KOPT-K1 (cell line): Measurements from ENCODE around the gene TLNRD1.

Experiments used
- H3K27ac ChIP-seq: fragments of 200-600 bp; sonication (generic); 2 replicates; pipeline ENCODE4 v1.5.1; 2016; ENCODE audit warnings: antibody characterized with exemption, mild to moderate bottlenecking, low read depth, low read length; ENCODE audit not compliant: poor library complexity, severe bottlenecking
- H3K36me3 ChIP-seq: fragments of 200-600 bp; sonication (generic); 2 replicates; pipeline ENCODE4 v1.5.1; 2017; ENCODE audit warnings: antibody characterized with exemption, mild to moderate bottlenecking, low read length, moderate library complexity; ENCODE audit not compliant: insufficient read depth
- H3K9me3 ChIP-seq: fragments of 200-600 bp; sonication (generic); 2 replicates; pipeline ENCODE4 v1.5.1; 2017; ENCODE audit warnings: antibody characterized with exemption, low read length, mild to moderate bottlenecking; ENCODE audit not compliant: insufficient read depth, poor library complexity, severe bottlenecking

Gene TLNRD1

GRCh38 chr15:80970018-80970657 lies 30.6 kb upstream of the TLNRD1 start:
- Histone ChIP-seq H3K36me3 (peaks cover 36% of the 10 kb centered on the region), H3K9me3 (no peaks in the 10 kb centered on the region)

GRCh38 chr15:80970658-80971057 lies 30.1 kb upstream of the TLNRD1 start:
- H3K36me3 ChIP-seq, result peaks cover 41% of the 10 kb centered on the region

More at GRCh38 chr15:80970018-80970657, 30.6 kb upstream of the TLNRD1 start:
- no peak overlapping the region for H3K27ac ChIP-seq

DNA sequence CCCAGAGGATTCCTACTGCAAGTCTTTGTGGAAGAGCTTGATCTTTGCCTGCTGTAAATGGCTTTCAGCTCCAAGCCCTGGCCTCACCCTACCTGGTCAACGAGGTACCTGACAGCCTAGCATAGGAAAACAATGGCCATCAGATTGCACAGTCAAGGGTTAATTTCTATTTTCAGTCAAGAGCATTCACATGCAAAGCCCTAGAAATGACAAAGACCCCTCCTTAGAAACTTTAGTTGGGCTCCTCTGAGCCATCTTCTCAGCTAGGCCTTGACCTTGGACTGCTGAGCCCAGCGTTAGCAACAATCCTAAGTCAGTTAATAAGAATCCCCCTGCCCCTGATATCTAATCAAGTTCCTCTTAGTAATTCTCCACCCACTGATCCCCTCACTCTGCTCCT lies 29.6 kb upstream of the TLNRD1 start:
- H3K27ac ChIP-seq, result no peak overlapping the region
- H3K36me3 ChIP-seq, result peaks cover 44% of the 10 kb centered on the region

More at GRCh38 chr15:80970658-80971057, 30.1 kb upstream of the TLNRD1 start:
- Histone ChIP-seq H3K9me3 (no peaks in the 10 kb centered on the region), H3K27ac (no peak overlapping the region)

DNA sequence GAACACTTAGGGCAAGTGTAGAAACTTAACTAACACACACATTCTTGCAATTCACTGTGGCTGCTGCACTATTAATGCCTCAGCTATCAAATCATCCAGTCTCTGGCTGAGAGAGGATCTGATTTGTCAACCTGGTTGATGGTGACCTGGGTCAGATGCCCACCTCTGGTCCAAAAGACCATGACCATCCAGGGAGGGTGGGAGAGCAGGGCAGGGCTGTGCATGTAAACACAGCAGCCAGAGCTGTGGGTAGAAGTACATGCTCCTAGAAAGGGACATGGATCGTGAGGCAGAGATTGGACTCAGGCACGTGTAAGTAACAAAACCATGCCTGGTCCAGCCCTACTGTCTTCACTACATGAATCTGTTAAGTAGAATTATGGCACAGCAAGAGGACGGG lies 28.4 kb upstream of the TLNRD1 start:
- Histone ChIP-seq H3K36me3 (peaks cover 52% of the 10 kb centered on the region), H3K27ac (no peak overlapping the region), H3K9me3 (no peaks in the 10 kb centered on the region)

More for the DNA sequence above, 29.6 kb upstream of the TLNRD1 start:
- no peaks in the 10 kb centered on the region for H3K9me3 ChIP-seq

GRCh38 chr15:80974914-80975313 lies 25.8 kb upstream of the TLNRD1 start:
- H3K36me3 ChIP-seq, result peaks cover 58% of the 10 kb centered on the region
- no peaks in the 10 kb centered on the region for H3K9me3 ChIP-seq
- no peak overlapping the region for H3K27ac ChIP-seq

DNA sequence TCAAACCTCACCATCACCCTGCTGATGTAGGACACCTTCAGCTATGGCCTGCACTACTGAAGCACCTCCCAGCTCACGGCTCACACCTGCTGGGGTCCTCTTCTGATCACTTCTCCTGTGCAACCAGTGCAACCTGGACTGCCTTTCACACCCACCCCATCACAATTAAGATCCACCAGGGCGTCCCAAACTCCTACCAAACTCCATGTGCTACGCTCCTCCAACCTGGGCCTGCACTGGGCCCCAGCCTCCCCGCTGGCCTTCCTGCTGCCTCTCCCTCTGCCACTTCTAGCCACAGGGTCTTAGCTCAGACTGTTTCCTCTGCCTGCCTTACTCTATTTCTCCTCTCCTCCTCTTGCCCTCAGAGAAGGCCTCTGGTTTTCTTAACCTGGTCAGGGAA lies 23.9 kb upstream of the TLNRD1 start:
- H3K36me3 ChIP-seq, result peaks cover 59% of the 10 kb centered on the region
- no peak overlapping the region for H3K27ac ChIP-seq
- H3K9me3 ChIP-seq, result no peaks in the 10 kb centered on the region

DNA sequence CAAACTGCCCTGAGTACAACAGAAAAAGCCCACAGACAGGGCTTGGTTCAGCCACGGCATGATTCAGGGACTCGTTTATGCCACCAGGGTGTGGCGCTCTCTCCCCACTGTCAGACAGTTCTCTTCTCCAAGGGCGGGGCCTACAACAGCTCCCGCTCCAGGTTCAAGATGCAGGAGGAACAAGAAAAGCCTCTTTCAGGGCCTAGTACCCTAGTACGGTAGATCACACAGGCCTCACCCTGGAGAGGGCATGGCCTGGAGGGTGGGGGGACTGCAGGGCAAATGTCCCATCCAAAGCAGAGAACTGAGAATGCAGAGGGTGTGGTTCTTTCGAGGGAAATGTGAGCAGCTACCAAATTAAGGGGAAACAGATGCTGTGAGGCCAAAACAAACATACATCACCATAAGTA lies 23.1 kb upstream of the TLNRD1 start:
- peaks cover 67% of the 10 kb centered on the region for H3K36me3 ChIP-seq
- H3K27ac ChIP-seq, result no peak overlapping the region
- no peaks in the 10 kb centered on the region for H3K9me3 ChIP-seq

DNA sequence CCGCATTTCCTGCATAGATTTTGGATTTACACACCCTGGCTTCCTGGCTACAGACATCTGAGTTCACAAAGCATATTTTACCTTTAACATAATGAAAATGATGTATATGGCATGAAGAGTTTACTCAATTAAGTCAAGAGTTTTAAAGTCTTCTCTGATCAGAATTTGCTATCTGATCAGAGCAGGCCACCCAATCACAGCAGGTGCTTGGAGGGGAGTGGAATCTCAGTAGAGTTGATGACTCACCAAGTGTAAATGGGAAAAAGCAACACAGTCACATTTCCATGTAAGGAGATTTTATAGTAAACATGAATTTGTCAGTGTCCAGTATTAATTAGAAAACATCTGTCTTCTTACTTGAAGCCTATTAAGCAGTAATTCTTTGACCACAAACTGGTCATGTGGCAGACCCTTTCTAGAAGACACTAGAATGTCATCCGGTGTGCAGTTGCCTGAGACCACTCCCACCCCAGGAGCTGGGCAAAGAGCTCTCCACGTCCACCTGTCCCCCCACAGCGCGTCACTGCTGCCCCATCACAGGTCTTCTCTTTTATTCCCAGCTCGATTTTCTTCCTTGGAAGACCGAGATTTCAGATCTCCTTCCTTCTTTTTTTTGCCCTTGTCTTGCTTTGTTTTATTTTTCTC lies 21.9 kb upstream of the TLNRD1 start:
- H3K9me3 ChIP-seq, result no peaks in the 10 kb centered on the region
- H3K27ac ChIP-seq, result no peak overlapping the region
- peaks cover 71% of the 10 kb centered on the region for H3K36me3 ChIP-seq

DNA sequence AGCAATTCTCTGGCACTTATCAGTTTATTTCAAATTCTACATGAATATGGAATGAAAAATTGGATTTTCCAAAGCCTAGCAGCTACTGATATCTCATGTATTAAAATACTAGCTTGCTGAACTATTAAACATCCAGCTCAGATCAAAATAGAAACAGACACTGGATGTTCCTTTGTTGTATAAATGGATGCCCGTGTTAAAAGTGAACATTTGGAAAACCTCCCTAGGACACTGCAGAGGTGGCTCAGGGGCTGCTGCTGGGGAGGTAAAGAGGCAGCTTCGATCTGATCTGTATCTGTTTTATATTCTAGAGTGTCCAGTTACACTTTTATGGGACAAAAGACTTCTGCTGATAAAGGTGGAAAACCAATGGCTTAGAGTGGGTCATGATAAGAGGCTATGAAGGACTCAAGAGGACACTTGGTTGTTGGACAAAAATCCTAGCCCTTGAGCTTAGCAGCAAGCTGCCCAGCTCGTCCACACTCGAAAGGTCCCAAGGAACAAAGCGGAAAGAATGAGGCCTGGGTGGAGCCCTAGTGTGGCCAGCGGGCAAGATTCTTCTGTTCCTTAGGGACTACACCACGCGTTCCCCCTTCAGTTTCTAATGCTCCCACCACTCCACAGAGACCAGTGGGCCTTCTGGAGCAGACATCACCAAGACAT lies 21.1 kb upstream of the TLNRD1 start:
- H3K9me3 ChIP-seq, result no peaks in the 10 kb centered on the region
- H3K27ac ChIP-seq, result no peak overlapping the region
- peaks cover 67% of the 10 kb centered on the region for H3K36me3 ChIP-seq

DNA sequence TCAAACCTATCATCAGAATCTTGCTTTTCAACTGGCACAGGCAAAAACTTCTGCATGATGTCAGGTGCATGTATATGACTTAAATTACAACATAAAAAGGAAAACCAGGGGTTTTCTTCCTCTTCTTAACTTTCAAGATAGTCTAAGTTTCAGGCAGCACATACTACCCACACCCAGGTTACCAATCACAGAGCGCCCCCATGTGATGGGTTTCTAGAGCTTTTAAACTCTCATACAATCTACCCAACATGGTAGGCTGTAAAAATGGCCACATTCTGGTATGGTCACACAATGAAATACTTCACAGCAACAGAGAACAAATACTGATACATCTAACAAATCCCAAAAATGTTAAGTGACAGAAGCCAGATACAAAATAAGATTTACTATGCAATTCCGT lies 18.5 kb upstream of the TLNRD1 start:
- peaks cover 71% of the 10 kb centered on the region for H3K36me3 ChIP-seq
- no peak overlapping the region for H3K27ac ChIP-seq
- H3K9me3 ChIP-seq, result no peaks in the 10 kb centered on the region

DNA sequence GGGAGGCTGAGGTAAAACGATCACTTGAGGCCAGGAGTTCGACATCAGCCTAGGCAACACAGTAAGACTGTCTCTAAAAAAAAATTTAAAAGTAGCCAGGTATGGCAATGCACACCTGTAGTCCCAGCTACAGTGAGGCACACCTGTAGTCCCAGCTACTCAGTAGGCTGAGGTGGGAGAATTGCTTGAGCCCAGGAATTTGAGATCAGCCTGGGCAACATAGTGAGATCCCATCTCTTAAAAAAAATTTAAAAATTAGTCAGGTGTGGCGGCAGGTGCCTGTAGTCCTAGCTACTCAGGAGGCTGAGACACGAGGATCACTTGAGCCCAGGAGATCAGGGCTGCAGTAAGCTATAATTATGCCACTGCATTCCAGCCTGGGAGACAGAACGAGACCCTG lies 17.9 kb upstream of the TLNRD1 start:
- Histone ChIP-seq H3K27ac (no peak overlapping the region), H3K36me3 (peaks cover 65% of the 10 kb centered on the region), H3K9me3 (no peaks in the 10 kb centered on the region)

GRCh38 chr15:80984856-80985255 lies 15.9 kb upstream of the TLNRD1 start:
- Histone ChIP-seq H3K27ac (no peak overlapping the region), H3K36me3 (peaks cover 45% of the 10 kb centered on the region), H3K9me3 (no peaks in the 10 kb centered on the region)

GRCh38 chr15:80985981-80986380 lies 14.7 kb upstream of the TLNRD1 start:
- Histone ChIP-seq H3K36me3 (peaks cover 37% of the 10 kb centered on the region), H3K27ac (no peak overlapping the region), H3K9me3 (no peaks in the 10 kb centered on the region)

GRCh38 chr15:80986487-80986886 lies 14.2 kb upstream of the TLNRD1 start:
- Histone ChIP-seq H3K9me3 (no peaks in the 10 kb centered on the region), H3K27ac (no peak overlapping the region), H3K36me3 (peaks cover 37% of the 10 kb centered on the region)

DNA sequence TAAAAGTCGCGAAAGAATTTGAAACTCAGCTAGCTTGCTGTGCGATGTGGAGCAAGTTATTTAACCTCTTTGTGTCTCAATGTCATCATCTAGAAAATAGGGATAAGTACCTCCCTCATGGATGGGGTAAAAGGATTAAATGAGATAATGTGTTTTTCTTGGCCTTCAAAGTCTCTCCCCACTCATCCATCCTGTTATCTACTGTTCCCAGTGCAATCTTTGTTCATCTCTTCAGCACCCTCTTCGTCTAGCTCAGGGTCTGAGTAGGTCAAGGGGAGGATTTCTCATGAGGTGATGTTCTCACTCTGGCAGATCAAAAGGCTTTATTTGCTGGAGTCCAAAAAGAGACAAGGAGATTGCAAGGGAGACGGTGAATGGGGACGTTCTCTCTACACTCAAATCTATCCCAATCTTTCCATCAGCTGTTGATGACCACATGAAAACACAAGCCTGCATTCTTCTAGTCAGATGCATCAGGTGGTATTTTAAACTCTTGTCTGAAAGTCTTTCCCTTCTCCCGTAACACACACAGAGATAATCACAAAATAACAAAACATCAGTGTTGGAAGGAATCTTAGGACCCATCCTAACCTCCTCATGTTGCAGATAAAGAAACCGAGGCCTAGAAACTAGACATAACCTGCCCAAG lies 12.5 kb upstream of the TLNRD1 start:
- Histone ChIP-seq H3K9me3 (no peaks in the 10 kb centered on the region), H3K36me3 (peaks cover 22% of the 10 kb centered on the region), H3K27ac (peak overlapping the region; percentile 76)
